ENCODE data around the gene CACNA1C. TPM values are rescaled to one million over a fixed set of nuclear protein-coding genes. Genes with fewer than 3 reads are reported as not detected.

The CACNA1C gene
- total and polyA plus RNA-seq, 10 of the 15 experiments (the other 5 are each of a cell fraction or from before 2014, with no cell fraction given), result under 0.01 to 0.15 (median 0.09) TPM; not detected in 5

- no peak for ATAC-seq
- 50% methylated on average over 9 of the region's 9 CpGs for WGBS (ENCODE audit: insufficient coverage, insufficient replicate concordance, low lambda C conversion rate, missing lambda C conversion rate)
These were observed 525.4 kb downstream of the CACNA1C start for GRCh38 chr12:2578211-2578610.

More at GRCh38 chr12:2578211-2578610, 525.4 kb downstream of the CACNA1C start:
- Histone ChIP-seq H3K79me2 (ENCODE audit: control insufficient read depth, insufficient read depth, low read length) (no peaks in the 10 kb centered on the region), H3K9ac (ENCODE audit: control insufficient read depth, insufficient read depth, low read length) (no peak overlapping the region), H3K27me3 (replicated peaks in 1 of 2; ENCODE audit: control insufficient read depth in 2 of 2, insufficient read depth in 2 of 2, low read length in 1 of 2) (peaks cover 1 to 2% of the 10 kb centered on the region in 2 experiments; a peak in 3 of 4 replicates), H2AFZ (ENCODE audit: control insufficient read depth, low read depth, low read length) (no peak overlapping the region), H3K27ac (ENCODE audit: control insufficient read depth, insufficient read depth) (no peak overlapping the region), H3K36me3 (ENCODE audit: control insufficient read depth in 2 of 2, insufficient read depth in 2 of 2, low read length in 1 of 2) (no peaks in the 10 kb centered on the region), H3K4me2 (ENCODE audit: control insufficient read depth, insufficient read depth) (no peak overlapping the region), H3K9me3 (replicated peaks; ENCODE audit: control insufficient read depth, insufficient read depth, low read length) (no peaks in the 10 kb centered on the region), H3K4me1 (ENCODE audit: control insufficient read depth, insufficient read depth, low read length) (no peaks in the 10 kb centered on the region), H3K4me3 (no peak overlapping the region), H4K20me1 (ENCODE audit: control insufficient read depth, insufficient read depth) (no peaks in the 10 kb centered on the region)
- TF ChIP-seq MYB (IDR thresholded peaks at IDR 0.05; ENCODE audit: borderline replicate concordance, low read depth, low read length) (no peak), NBN (IDR thresholded peaks at IDR 0.05) (no peak), ATF3 (IDR thresholded peaks at IDR 0.05; ENCODE audit: borderline replicate concordance, extremely low read depth, low read depth, low read length) (no peak), HDAC6 (IDR thresholded peaks at IDR 0.05; ENCODE audit: unreplicated experiment) (no peak), ZBTB40 (IDR thresholded peaks at IDR 0.05; ENCODE audit: borderline replicate concordance) (no peak), IRF3 (IDR thresholded peaks at IDR 0.05) (no peak), SUPT20H (IDR thresholded peaks at IDR 0.05; ENCODE audit: borderline replicate concordance, control insufficient read depth, low read depth, low read length) (no peak), TCF12 (IDR thresholded peaks at IDR 0.05; ENCODE audit: low read depth, low read length) (no peak), POLR2A (IDR thresholded peaks at IDR 0.05; ENCODE audit: low read depth, low read length) (no peak), SMC3 (IDR thresholded peaks at IDR 0.05; ENCODE audit: borderline replicate concordance, low read length) (no peak), EP300 (IDR thresholded peaks at IDR 0.05; ENCODE audit: borderline replicate concordance in 1 of 2, control insufficient read depth in 1 of 2, low read depth in 2 of 2, low read length in 2 of 2) (no peak), CHD2 (IDR thresholded peaks at IDR 0.05; ENCODE audit: borderline replicate concordance, low read depth, low read length) (no peak)
- ChIA-PET RAD21 (ENCODE audit: unreplicated experiment) (no interaction called here), SMC1A (ENCODE audit: uncharacterized antibody, unreplicated experiment) (no interaction called here), CTCF (no interaction called here), POLR2A (no interaction called here)
- in situ Hi-C loops (cut with MboI), result no loop called here
- no TSS peak for BruUV-seq (replicated peaks)
- no peak for FAIRE-seq
- intact Hi-C loops (cut with micrococcal nuclease; ENCODE audit: unreplicated experiment), result no loop called here
- DNase-seq (ENCODE audit: low read depth, low spot score), result no peak

Measured in GM12878 (cell line).